Stimulated activated CD8-positive, alpha-beta memory T cell treated with anti-CD3 and anti-CD28 coated beads, Interleukin-7, amount 100 ng/mL, for 1 hour (primary cell): ENCODE measurements around the gene DDX24.

Experiments
- DNase-seq, 2 donors: peaks; one replicate each; pipeline ENCODE4 v3.0.0-alpha.2; 2020; ENCODE audit warnings: low read depth in 2 of 2

Gene DDX24

GRCh38 chr14:94010625-94011024 is 70.4 kb downstream of the DDX24 start:
- no peak for DNase-seq

GRCh38 chr14:94009767-94010166 is 71.2 kb downstream of the DDX24 start:
- no peak for DNase-seq

- DNase-seq: no peak
Measured at GRCh38 chr14:94008234-94008633, 72.8 kb downstream of the DDX24 start.

- DNase-seq: no peak
Measured at GRCh38 chr14:94005324-94006073, 75.5 kb downstream of the DDX24 start.

GRCh38 chr14:94004015-94004414 is 77.0 kb downstream of the DDX24 start:
- DNase-seq: no peak

- no peak for DNase-seq
Measured at GRCh38 chr14:94003397-94003796, 77.6 kb downstream of the DDX24 start.

GRCh38 chr14:94001501-94002396 is 79.3 kb downstream of the DDX24 start:
- peak; percentile 31 to 41 for DNase-seq

GRCh38 chr14:94001016-94001415 is 80.0 kb downstream of the DDX24 start:
- DNase-seq: no peak

GRCh38 chr14:94000267-94000666 is 80.7 kb downstream of the DDX24 start:
- DNase-seq: no peak

- no peak for DNase-seq
Measured at GRCh38 chr14:93999573-93999972, 81.4 kb downstream of the DDX24 start.

GRCh38 chr14:93998871-93999403 is 82.1 kb downstream of the DDX24 start:
- DNase-seq: no peak
